Activated T-cell treated with anti-CD3 and anti-CD28 coated beads for 48 hours (primary cell): ENCODE data around the gene CXCL12.

Experiments used
- DNase-seq: peaks from one replicate; pipeline ENCODE4 v3.0.0-alpha.2; 2020; ENCODE audit warnings: low read depth

The CXCL12 gene

GRCh38 chr10:44399659-44400451, 15.0 kb upstream of the CXCL12 start:
- no peak for DNase-seq

GRCh38 chr10:44398747-44399658, 14.1 kb upstream of the CXCL12 start:
- DNase-seq = no peak

GRCh38 chr10:44398271-44398670, 13.4 kb upstream of the CXCL12 start:
- no peak for DNase-seq

- DNase-seq = no peak
Observed at GRCh38 chr10:44397476-44398225, 12.8 kb upstream of the CXCL12 start.

- DNase-seq = no peak
Observed at GRCh38 chr10:44396671-44397191, 11.8 kb upstream of the CXCL12 start.

- no peak for DNase-seq
Observed at GRCh38 chr10:44395902-44396670, 11.2 kb upstream of the CXCL12 start.

- no peak for DNase-seq
Observed at GRCh38 chr10:44395396-44395795, 10.5 kb upstream of the CXCL12 start.

GRCh38 chr10:44394696-44395381, 9.9 kb upstream of the CXCL12 start:
- no peak for DNase-seq

GRCh38 chr10:44393834-44394547, 9.1 kb upstream of the CXCL12 start:
- no peak for DNase-seq

GRCh38 chr10:44393051-44393630, 8.2 kb upstream of the CXCL12 start:
- DNase-seq = no peak

GRCh38 chr10:44392420-44392819, 7.5 kb upstream of the CXCL12 start:
- no peak for DNase-seq

GRCh38 chr10:44391981-44392380, 7.1 kb upstream of the CXCL12 start:
- DNase-seq = no peak

GRCh38 chr10:44390585-44391072, 5.7 kb upstream of the CXCL12 start:
- DNase-seq = no peak

GRCh38 chr10:44389556-44389955, 4.7 kb upstream of the CXCL12 start:
- no peak for DNase-seq

- no peak for DNase-seq
Observed at GRCh38 chr10:44389150-44389549, 4.3 kb upstream of the CXCL12 start.

- no peak for DNase-seq
Observed at GRCh38 chr10:44388641-44389040, 3.7 kb upstream of the CXCL12 start.

GRCh38 chr10:44387853-44388251, 3.0 kb upstream of the CXCL12 start:
- no peak for DNase-seq

GRCh38 chr10:44386546-44387052, 1.7 kb upstream of the CXCL12 start:
- peak; percentile 44 for DNase-seq

- no peak for DNase-seq
Observed at GRCh38 chr10:44385696-44386441, 972 bp upstream of the CXCL12 start.
